Astrocyte (in vitro differentiated cells and primary cell): ENCODE data around the gene CGREF1. TPM values are rescaled to one million over a fixed set of nuclear protein-coding genes. Genes with fewer than 3 reads are reported as not detected.

ENCODE experiments used
- DNase-seq: peaks from one replicate; pipeline ENCODE4 v3.0.0-alpha.2; 2010; ENCODE audit warnings: low read depth
- FAIRE-seq: peaks from 2 replicates; lab custom pipeline; 2011; peaks lifted over from hg19 to GRCh38; lab: Jason Lieb, UNC
- H2AFZ ChIP-seq: 2 replicates; pipeline ENCODE4 v1.6.0; 2012; ENCODE audit warnings: low read depth, low read length, inconsistent platforms
- H3K27ac ChIP-seq: 2 replicates; pipeline ENCODE4 v1.5.1; 2011; ENCODE audit warnings: low read depth, low read length, inconsistent platforms
- H3K27me3 ChIP-seq: 2 replicates; pipeline ENCODE4 v1.6.0; 2011; ENCODE audit warnings: low read length, inconsistent platforms; ENCODE audit not compliant: insufficient read depth
- H3K36me3 ChIP-seq: 2 replicates; pipeline ENCODE4 v1.5.1; 2011; ENCODE audit warnings: low read length, inconsistent platforms; ENCODE audit not compliant: insufficient read depth
- H3K4me1 ChIP-seq: 2 replicates; pipeline ENCODE4 v1.5.1; 2011; ENCODE audit warnings: low read length, inconsistent platforms; ENCODE audit not compliant: insufficient read depth
- H3K4me2 ChIP-seq: 2 replicates; pipeline ENCODE4 v1.6.0; 2012; ENCODE audit warnings: low read length, inconsistent platforms
- H3K4me3 ChIP-seq: 2 replicates; pipeline ENCODE4 v1.5.1; 2011; ENCODE audit warnings: low read depth, mild to moderate bottlenecking, low read length, inconsistent platforms; ENCODE audit not compliant: insufficient read depth
- H3K79me2 ChIP-seq: 2 replicates; pipeline ENCODE4 v1.6.0; 2012; ENCODE audit warnings: mild to moderate bottlenecking, low read length, inconsistent platforms; ENCODE audit not compliant: insufficient read depth
- H3K9ac ChIP-seq: 2 replicates; pipeline ENCODE4 v1.6.0; 2012; ENCODE audit warnings: mild to moderate bottlenecking, low read length, inconsistent platforms
- H3K9me3 ChIP-seq: 2 replicates; pipeline ENCODE4 v1.5.1; 2012; ENCODE audit warnings: low read depth, mild to moderate bottlenecking, low read length, inconsistent platforms; ENCODE audit not compliant: insufficient read depth
- H4K20me1 ChIP-seq: 2 replicates; pipeline ENCODE4 v1.6.0; 2012; ENCODE audit warnings: low read length, inconsistent platforms; ENCODE audit not compliant: insufficient read depth
- H3K27ac Mint-ChIP-seq: one replicate; pipeline ENCODE4 v1.8.0; 2021; ENCODE audit warnings: mild to moderate bottlenecking, mixed read lengths; ENCODE audit not compliant: unreplicated experiment
- H3K27me3 Mint-ChIP-seq: one replicate; pipeline ENCODE4 v1.8.0; 2021; ENCODE audit warnings: low read depth, mixed read lengths; ENCODE audit not compliant: unreplicated experiment
- H3K36me3 Mint-ChIP-seq: one replicate; pipeline ENCODE4 v1.8.0; 2021; ENCODE audit warnings: low read depth, mixed read lengths; ENCODE audit not compliant: unreplicated experiment
- H3K4me1 Mint-ChIP-seq: one replicate; pipeline ENCODE4 v1.8.0; 2021; ENCODE audit warnings: low read depth, mixed read lengths; ENCODE audit not compliant: unreplicated experiment
- H3K4me3 Mint-ChIP-seq: one replicate; pipeline ENCODE4 v1.8.0; 2021; ENCODE audit warnings: mild to moderate bottlenecking, moderate library complexity, mixed read lengths; ENCODE audit not compliant: unreplicated experiment
- H3K9me3 Mint-ChIP-seq: one replicate; pipeline ENCODE4 v1.8.0; 2021; ENCODE audit warnings: mild to moderate bottlenecking, mixed read lengths; ENCODE audit not compliant: unreplicated experiment
- EZH2 ChIP-seq: IDR thresholded peaks from 2 replicates; pipeline ENCODE4 v1.6.1; 2012; ENCODE audit warnings: mild to moderate bottlenecking, low read length, inconsistent platforms; ENCODE audit not compliant: insufficient read depth
- total RNA-seq: library from RNA; stranded (reverse); gene quantifications from 2 replicates; pipeline ENCODE4 v1.2.1, GENCODE V29; 2021
- TF ChIP-seq, protein P1 (sequence below): IDR thresholded peaks from 2 replicates; pipeline ENCODE4 v1.5.1; 2011; ENCODE audit warnings: low read depth, mild to moderate bottlenecking, inconsistent platforms, low read length, moderate library complexity; ENCODE audit not compliant: insufficient read depth

The CGREF1 gene
- total RNA-seq, 1 donor from 2014 or later = 1.8 TPM

DNA sequence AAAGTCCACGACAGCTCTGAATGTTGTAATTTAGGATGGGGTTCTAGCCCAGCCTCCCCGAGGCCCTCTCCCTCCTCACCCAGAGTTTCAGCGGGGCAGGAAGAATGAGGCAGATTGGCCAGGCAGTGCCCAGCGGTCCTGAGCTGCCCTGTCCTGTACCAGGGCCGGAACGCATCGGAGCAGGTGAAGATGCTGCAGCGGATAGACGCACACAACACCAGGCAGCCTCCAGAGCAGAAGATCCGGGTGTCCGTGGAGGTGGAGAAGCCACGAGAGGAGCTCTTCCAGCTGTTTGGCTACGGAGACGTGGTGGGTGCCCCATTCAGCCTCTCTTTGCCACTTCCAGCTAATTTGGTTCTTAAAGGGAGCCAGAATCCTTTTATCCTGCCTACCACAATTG lies 21.6 kb downstream of the CGREF1 start:
- H3K27me3 Mint-ChIP-seq = peaks cover 11% of the 10 kb centered on the region
- Histone ChIP-seq H2AFZ (no peak overlapping the region), H3K9ac (no peak overlapping the region), H3K4me2 (no peak overlapping the region), H3K27ac (no peak overlapping the region), H3K4me3 (no peak overlapping the region), H4K20me1 (no peaks in the 10 kb centered on the region), H3K79me2 (no peaks in the 10 kb centered on the region), H3K4me1 (no peaks in the 10 kb centered on the region), H3K9me3 (no peaks in the 10 kb centered on the region), H3K36me3 (no peaks in the 10 kb centered on the region), H3K27me3 (peaks cover 2% of the 10 kb centered on the region)
- FAIRE-seq (no peak), DNase-seq (no peak)
- H3K9me3 Mint-ChIP-seq = peaks cover 2% of the 10 kb centered on the region
- TF ChIP-seq, protein P1, sequence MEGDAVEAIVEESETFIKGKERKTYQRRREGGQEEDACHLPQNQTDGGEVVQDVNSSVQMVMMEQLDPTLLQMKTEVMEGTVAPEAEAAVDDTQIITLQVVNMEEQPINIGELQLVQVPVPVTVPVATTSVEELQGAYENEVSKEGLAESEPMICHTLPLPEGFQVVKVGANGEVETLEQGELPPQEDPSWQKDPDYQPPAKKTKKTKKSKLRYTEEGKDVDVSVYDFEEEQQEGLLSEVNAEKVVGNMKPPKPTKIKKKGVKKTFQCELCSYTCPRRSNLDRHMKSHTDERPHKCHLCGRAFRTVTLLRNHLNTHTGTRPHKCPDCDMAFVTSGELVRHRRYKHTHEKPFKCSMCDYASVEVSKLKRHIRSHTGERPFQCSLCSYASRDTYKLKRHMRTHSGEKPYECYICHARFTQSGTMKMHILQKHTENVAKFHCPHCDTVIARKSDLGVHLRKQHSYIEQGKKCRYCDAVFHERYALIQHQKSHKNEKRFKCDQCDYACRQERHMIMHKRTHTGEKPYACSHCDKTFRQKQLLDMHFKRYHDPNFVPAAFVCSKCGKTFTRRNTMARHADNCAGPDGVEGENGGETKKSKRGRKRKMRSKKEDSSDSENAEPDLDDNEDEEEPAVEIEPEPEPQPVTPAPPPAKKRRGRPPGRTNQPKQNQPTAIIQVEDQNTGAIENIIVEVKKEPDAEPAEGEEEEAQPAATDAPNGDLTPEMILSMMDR = no peak
- TF ChIP-seq EZH2 = no peak
- no peak overlapping the region for H3K27ac Mint-ChIP-seq
- H3K4me3 Mint-ChIP-seq = no peak overlapping the region
- H3K36me3 Mint-ChIP-seq = peaks cover 2% of the 10 kb centered on the region
- no peaks in the 10 kb centered on the region for H3K4me1 Mint-ChIP-seq

DNA sequence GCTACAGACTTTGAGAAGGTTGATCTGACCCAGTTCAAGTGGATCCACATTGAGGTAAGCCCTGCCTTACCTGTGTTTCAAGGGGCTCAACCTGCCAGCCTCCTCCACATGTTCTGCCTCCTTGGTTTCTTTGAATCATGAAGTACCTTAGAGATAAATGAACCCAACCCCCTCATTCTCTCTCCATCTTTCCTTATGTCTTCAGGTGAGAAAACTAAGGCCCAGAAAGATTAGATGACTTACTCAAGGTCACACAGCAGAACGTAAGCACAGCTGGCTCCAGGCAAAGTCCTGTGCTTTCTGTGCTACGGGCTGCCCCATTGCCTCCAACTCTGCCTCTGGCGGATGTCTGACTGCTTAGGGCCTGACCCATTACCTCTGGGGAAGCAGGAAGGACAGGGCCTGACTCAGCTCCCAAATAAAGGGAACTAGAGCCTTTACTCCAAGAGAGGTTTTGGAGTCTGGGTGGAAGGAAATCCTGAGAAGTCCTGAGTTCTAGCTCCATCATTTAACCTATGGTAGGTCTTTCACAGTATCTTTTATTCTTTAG lies 22.1 kb downstream of the CGREF1 start:
- Mint-ChIP-seq H3K4me3 (no peak overlapping the region), H3K36me3 (no peaks in the 10 kb centered on the region), H3K4me1 (no peaks in the 10 kb centered on the region), H3K9me3 (peaks cover 2% of the 10 kb centered on the region), H3K27me3 (peaks cover 12% of the 10 kb centered on the region), H3K27ac (no peak overlapping the region)
- no peaks in the 10 kb centered on the region for H3K4me1 ChIP-seq
- no peak overlapping the region for H3K4me3 ChIP-seq
- peaks cover 1% of the 10 kb centered on the region for H3K27me3 ChIP-seq
- no peaks in the 10 kb centered on the region for H4K20me1 ChIP-seq
- no peak for FAIRE-seq
- no peak for DNase-seq
- H2AFZ ChIP-seq = no peak overlapping the region
- no peaks in the 10 kb centered on the region for H3K79me2 ChIP-seq
- H3K27ac ChIP-seq = no peak overlapping the region
- H3K9me3 ChIP-seq = no peaks in the 10 kb centered on the region
- TF ChIP-seq, protein P1 = no peak
- no peak for TF ChIP-seq EZH2
- no peaks in the 10 kb centered on the region for H3K36me3 ChIP-seq
- no peak overlapping the region for H3K4me2 ChIP-seq
- no peak overlapping the region for H3K9ac ChIP-seq

DNA sequence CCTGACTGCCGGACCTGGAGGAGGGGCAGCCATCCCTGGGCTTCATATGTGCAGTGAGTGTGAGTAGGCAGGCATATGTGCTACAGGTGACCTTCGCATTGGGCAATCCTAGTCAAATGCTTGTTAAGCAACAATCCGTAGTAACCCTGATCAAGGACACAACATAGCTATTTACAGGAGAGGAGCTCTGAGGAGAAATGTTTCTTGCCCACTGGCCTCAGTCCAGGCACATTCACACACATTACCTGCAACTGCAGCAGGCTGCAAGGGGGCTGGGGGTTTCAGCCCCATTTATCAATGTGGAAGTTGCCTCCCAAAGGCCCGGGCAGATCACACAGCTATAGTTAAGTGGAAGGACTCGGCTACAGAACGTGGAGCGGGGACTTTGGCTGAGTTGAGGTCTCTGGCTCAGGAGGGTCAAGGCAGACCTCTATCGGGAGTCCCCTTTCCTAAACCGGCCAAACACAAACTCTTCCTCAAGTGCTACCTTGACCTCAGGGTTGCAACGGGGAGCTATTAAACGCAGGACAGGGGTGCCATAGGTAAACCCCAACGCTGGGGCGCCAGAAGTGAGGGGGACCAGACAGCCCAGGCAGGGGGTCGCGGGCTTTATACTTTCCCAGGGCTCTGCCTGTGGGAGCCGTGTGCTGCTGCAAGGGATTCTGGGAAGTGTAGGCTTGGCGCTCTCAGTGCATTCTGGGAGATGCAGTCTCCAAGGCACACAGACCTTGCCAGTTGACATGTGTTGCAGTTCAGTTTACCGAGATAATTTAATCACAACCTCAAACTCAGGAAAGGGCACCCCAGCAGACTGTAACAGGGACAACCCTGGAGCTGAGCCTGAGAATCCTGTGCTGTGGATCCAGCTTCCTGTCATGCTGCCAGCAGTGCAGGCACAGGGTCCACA lies 22.9 kb downstream of the CGREF1 start:
- Mint-ChIP-seq H3K4me3 (no peak overlapping the region), H3K9me3 (peaks cover 2% of the 10 kb centered on the region)
- H3K27ac ChIP-seq = no peak overlapping the region

More for the DNA sequence above, 22.9 kb downstream of the CGREF1 start:
- Histone ChIP-seq H3K79me2 (no peaks in the 10 kb centered on the region), H3K36me3 (no peaks in the 10 kb centered on the region), H4K20me1 (no peaks in the 10 kb centered on the region), H3K9ac (no peak overlapping the region), H3K9me3 (no peaks in the 10 kb centered on the region), H3K4me3 (peak overlapping the region; percentile 19), H2AFZ (peak overlapping the region; percentile 69), H3K4me2 (peak overlapping the region; percentile 81), H3K4me1 (no peaks in the 10 kb centered on the region), H3K27me3 (no peaks in the 10 kb centered on the region)
- Mint-ChIP-seq H3K4me1 (no peaks in the 10 kb centered on the region), H3K27me3 (peaks cover 12% of the 10 kb centered on the region), H3K27ac (peak overlapping the region; percentile 4), H3K36me3 (no peaks in the 10 kb centered on the region)
- DNase-seq (no peak), FAIRE-seq (no peak)
- TF ChIP-seq, protein P1 = no peak
- TF ChIP-seq EZH2 = no peak
